Measurements from ENCODE around the gene ABI3BP. TPM values are rescaled to one million over a fixed set of nuclear protein-coding genes. Genes with fewer than 3 reads are reported as not detected.

ABI3BP gene
- total and polyA plus RNA-seq, 5 experiments from 2014 or later, result not detected

DNA sequence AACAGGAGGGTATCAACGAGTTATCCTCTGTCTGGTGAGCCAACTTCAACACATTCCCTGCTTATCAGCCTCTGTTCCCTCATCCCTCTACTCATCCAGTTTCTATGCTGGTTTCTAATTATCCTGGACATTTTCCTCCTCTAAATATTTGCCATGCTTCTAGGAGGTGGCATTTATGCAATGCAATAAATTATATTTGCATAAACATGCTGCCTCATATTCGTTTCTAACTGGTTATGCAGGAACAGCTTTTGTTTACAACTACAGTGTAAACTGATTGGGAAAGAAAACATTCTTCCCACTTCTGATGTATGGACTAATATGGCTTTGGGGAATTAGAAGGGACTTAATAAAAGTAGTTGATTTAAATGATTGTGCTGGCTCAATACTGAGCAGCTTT is 161.6 kb downstream of the ABI3BP start:
- Mint-ChIP-seq H3K27me3 (peaks cover 9 to 35% (median 11%) of the 10 kb centered on the region in 5 donors), H3K9me3 (no peaks in the 10 kb centered on the region), H3K36me3 (no peaks in the 10 kb centered on the region), H3K4me1 (no peaks in the 10 kb centered on the region), H3K27ac (no peak overlapping the region), H3K4me3 (no peak overlapping the region)
- ATAC-seq, result no peak
- POLR2A ChIA-PET, result no interaction called here
- no peak for DNase-seq

DNA sequence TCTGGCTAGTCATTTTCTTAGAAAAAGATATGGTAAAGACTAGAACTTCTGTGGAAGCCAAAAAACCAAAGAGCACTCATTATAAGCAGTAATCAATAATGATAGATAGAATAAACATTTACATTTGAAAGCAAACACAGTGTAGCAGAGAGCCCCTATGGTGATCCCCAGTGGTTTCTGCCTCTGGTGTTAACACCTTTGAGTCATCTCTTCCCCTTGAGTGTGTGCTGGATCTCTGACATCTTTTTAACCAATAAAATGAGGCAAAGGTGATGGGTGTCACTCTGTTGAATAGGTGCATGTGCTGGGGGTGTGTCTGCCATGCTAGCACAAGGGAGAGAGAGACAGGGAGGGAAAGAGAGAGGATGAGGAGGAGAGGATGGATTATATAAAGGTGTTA is 162.3 kb downstream of the ABI3BP start:
- Mint-ChIP-seq H3K27ac (no peak overlapping the region), H3K36me3 (no peaks in the 10 kb centered on the region), H3K27me3 (peaks cover 7 to 37% (median 15%) of the 10 kb centered on the region in 5 donors), H3K4me1 (no peaks in the 10 kb centered on the region), H3K9me3 (no peaks in the 10 kb centered on the region), H3K4me3 (no peak overlapping the region)
- POLR2A ChIA-PET, result no interaction called here
- DNase-seq (no peak), ATAC-seq (no peak)

DNA sequence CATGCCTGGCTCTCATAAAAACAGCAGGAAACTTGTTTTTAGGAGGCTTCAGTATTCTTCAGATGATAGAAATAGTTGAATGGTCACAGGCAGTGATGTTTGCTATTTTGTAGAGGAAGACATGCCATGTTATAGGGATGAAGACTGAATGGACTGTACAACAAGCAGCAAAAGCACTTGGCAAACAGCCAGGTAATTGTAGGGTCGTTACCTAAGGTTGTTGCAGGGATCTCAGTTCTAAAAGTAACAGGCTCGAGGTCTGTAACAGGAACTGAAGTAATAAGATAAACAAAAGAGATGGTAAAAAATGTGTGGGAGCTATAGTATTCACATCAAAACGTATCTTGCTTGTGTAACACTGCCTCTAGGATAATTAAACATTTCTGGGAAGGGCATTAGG is 167.6 kb downstream of the ABI3BP start:
- Mint-ChIP-seq H3K36me3 (no peaks in the 10 kb centered on the region), H3K27ac (no peak overlapping the region)
- ATAC-seq, result no peak

DNA sequence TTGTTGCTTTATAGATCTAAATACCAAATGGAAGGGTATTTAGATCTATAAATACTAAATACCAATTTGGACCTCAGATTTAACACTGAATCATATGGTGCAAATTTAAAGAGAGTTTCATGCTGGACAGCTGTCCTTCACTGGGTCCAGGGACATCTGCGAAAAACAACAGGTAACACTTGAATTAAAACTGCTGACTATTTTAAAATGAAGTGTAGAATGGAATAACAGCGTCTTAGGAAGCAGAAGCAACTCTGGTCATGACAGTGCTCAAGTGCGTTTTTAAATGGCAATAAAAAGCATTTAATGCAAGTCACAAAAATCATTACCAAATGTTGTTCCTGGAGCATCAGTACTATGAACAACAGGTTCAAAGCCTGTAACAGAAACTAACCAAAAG is 177.6 kb downstream of the ABI3BP start:
- Mint-ChIP-seq H3K9me3 (no peaks in the 10 kb centered on the region), H3K4me3 (no peak overlapping the region), H3K27ac (no peak overlapping the region), H3K36me3 (no peaks in the 10 kb centered on the region), H3K27me3 (peaks cover 4 to 18% (median 5%) of the 10 kb centered on the region in 5 donors), H3K4me1 (no peaks in the 10 kb centered on the region)
- POLR2A ChIA-PET, result no interaction called here
- ATAC-seq, result no peak
- no peak for DNase-seq

More for the DNA sequence above, 167.6 kb downstream of the ABI3BP start:
- Mint-ChIP-seq H3K27me3 (peaks cover 5 to 50% (median 15%) of the 10 kb centered on the region in 5 donors), H3K9me3 (no peaks in the 10 kb centered on the region), H3K4me3 (no peak overlapping the region), H3K4me1 (no peaks in the 10 kb centered on the region)
- POLR2A ChIA-PET, result no interaction called here
- no peak for DNase-seq

DNA sequence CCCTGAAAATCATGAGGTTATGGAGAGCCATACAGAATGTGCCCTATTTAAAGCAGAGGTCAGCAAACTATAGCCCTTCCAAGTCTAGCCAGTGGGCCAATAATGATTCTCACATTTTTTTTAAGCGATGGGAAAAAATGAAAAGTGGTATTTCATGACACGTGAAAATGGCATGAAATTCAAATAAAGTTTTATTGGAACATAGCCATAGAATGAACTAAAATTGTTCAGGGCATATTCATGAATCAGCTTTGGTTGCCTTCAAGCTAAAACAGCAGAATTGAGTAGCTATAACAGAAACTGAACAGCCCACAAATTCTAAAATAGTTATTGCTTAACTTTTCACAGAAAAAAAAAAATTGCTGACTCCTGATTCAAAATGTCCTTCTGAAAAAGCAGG is 179.4 kb downstream of the ABI3BP start:
- no peak overlapping the region for H3K4me3 Mint-ChIP-seq
- no peak for DNase-seq
- POLR2A ChIA-PET, result no interaction called here
- no peaks in the 10 kb centered on the region for H3K36me3 Mint-ChIP-seq
- H3K4me1 Mint-ChIP-seq, result no peaks in the 10 kb centered on the region
- H3K9me3 Mint-ChIP-seq, result no peaks in the 10 kb centered on the region
- no peak for ATAC-seq
- H3K27ac Mint-ChIP-seq, result no peak overlapping the region
- H3K27me3 Mint-ChIP-seq, result peaks cover 4 to 21% (median 5%) of the 10 kb centered on the region in 5 donors

DNA sequence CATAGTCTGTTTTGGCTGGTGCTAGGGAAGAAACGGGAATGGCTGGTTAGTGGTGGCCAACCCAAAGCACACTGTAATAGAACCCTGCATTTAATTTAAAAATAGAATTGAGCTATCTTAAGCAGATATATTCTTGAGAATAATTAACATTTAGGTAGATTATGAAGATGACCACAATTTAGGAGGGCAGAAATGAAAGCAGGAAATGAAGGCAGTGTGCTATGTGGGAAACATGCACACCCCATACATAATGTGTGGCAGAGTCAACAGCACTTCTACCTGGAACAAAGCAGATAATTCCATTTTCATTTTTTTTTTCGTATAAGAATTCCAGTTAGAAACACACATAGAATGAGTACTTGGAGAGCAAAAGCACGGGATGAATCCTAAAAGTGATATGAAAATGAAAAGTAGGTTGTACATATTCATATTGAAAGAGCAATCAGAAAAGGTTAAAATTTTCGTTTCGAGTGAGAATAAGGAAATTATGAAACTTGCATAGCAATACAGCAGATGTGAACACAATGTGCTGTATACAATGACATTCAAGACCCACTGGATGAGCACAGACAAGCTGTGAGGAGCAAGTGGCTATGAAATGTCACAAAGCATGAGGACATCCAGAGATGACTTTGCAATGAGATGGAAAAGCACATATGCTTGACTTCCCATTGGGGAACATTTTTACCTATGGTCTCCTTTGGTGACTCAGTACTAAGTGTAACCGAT is 181.3 kb downstream of the ABI3BP start:
- Mint-ChIP-seq H3K4me1 (no peaks in the 10 kb centered on the region), H3K4me3 (no peak overlapping the region), H3K36me3 (no peaks in the 10 kb centered on the region), H3K27ac (no peak overlapping the region), H3K9me3 (no peaks in the 10 kb centered on the region), H3K27me3 (peaks cover 5 to 33% (median 10%) of the 10 kb centered on the region in 5 donors)
- POLR2A ChIA-PET, result no interaction called here
- DNase-seq (no peak), ATAC-seq (no peak)

DNA sequence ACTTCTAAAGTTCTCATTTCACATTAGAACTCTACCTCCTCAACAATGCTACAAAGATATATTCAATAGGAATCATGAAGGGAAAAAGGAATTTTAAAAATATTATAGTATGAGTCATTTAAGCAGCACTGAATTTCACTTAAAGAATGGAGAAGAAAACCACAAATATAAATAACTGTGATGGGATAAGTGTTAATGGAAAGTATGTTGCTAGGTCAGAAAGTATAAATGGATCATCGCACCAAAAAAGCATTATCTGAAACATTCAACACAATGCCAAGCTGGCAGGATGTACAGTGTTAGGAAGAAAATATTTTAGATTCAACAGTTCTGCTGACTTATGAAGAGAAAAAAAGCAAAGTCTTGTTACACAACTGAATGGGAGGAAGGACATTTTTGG is 182.6 kb downstream of the ABI3BP start:
- no peaks in the 10 kb centered on the region for H3K36me3 Mint-ChIP-seq
- ATAC-seq (no peak), DNase-seq (no peak)
- no peak overlapping the region for H3K27ac Mint-ChIP-seq
- no peak overlapping the region for H3K4me3 Mint-ChIP-seq
- POLR2A ChIA-PET, result no interaction called here
- H3K4me1 Mint-ChIP-seq, result no peaks in the 10 kb centered on the region
- no peaks in the 10 kb centered on the region for H3K9me3 Mint-ChIP-seq
- peaks cover 5 to 27% (median 10%) of the 10 kb centered on the region in 5 donors for H3K27me3 Mint-ChIP-seq

DNA sequence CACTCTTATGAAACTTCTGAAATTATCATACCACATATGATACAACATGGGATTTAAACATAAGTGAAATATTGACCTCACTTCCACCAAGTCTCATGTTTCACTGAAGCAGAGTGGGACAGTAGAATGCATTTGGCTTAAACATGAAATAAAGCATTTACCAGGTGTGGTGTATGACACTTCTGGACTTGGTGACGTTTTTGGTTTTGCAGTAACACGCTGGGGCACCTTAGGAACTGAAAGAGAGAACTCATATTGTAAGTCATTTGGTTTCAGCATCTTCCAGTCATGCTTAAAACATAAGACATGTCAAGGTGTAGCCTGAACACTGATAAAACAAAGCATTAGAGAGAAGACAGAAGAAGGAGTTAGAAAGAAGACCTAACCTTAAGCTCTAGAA is 188.6 kb downstream of the ABI3BP start:
- Mint-ChIP-seq H3K4me3 (no peak overlapping the region), H3K27ac (no peak overlapping the region), H3K36me3 (no peaks in the 10 kb centered on the region), H3K27me3 (peaks cover 4 to 29% (median 10%) of the 10 kb centered on the region in 5 donors), H3K4me1 (no peaks in the 10 kb centered on the region), H3K9me3 (no peaks in the 10 kb centered on the region)
- no peak for ATAC-seq
- POLR2A ChIA-PET, result no interaction called here
- no peak for DNase-seq

DNA sequence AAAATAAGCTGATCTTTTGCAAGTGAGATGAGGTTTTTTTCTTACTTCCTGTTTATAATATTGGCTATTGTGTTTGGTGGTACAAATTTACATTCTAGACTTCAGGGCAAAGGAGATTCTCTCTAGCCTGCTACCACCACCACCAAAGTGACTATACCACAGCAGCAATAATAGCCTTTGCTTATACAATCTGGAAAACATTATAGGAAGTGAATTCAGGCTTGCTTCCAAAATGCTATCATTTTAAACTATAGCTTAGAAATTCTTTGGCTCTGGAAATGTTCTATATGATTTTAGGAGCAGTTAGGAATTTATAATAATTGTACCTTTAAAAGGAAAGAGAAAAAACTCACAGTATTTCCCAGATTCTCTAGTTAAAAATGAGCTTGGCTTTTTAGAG is 189.5 kb downstream of the ABI3BP start:
- DNase-seq (no peak), ATAC-seq (no peak)
- H3K36me3 Mint-ChIP-seq, result no peaks in the 10 kb centered on the region
- POLR2A ChIA-PET, result no interaction called here
- no peaks in the 10 kb centered on the region for H3K4me1 Mint-ChIP-seq
- H3K27me3 Mint-ChIP-seq, result peaks cover 4 to 27% (median 8%) of the 10 kb centered on the region in 5 donors
- no peaks in the 10 kb centered on the region for H3K9me3 Mint-ChIP-seq
- H3K4me3 Mint-ChIP-seq, result no peak overlapping the region
- H3K27ac Mint-ChIP-seq, result no peak overlapping the region

DNA sequence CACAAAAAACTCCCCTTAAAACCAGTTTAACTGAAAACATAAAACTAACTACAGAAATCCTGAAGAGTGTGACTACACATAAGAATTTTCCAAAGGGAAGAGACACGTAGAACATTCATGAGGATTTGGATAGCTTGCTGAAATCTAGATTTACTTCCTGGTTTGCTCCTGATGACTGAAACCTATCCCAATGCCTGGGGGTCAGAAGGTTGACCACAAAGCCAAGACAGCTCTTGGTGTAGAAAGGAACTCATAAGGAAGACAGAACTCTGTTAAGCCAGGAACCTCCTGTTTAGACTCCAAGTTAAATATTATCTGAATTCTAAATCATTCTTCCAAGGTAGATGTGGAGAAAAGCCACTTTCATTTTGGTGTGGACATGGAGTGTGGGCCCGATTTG is 191.1 kb downstream of the ABI3BP start:
- ATAC-seq (no peak), DNase-seq (no peak)
- Mint-ChIP-seq H3K36me3 (no peaks in the 10 kb centered on the region), H3K27ac (no peak overlapping the region), H3K9me3 (no peaks in the 10 kb centered on the region), H3K27me3 (peaks cover 2 to 11% (median 3%) of the 10 kb centered on the region in 5 donors), H3K4me3 (no peak overlapping the region), H3K4me1 (no peaks in the 10 kb centered on the region)
- POLR2A ChIA-PET, result no interaction called here

DNA sequence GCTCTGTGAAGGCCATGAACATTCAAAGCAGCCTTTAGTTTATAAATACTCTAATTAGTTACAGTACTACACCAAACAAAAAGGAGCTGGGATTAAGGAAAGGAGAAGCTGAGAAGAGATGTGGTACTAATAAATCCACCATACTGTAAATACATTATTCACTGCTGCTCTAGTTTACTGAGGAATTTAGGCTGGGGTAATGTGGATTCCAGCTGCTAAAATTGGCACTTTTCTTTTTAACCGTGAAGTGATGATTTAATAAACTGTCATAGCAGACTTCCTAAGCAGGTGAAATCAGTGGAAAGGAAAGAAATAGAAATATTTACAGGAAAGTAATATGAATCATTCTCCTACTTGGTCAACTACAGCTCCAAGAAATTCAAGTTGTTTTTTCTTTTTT is 195.2 kb downstream of the ABI3BP start:
- DNase-seq (no peak), ATAC-seq (no peak)
- Mint-ChIP-seq H3K9me3 (no peaks in the 10 kb centered on the region), H3K27me3 (no peaks in the 10 kb centered on the region), H3K4me1 (peaks cover 0 to 6% (median 5%) of the 10 kb centered on the region in 4 donors), H3K4me3 (no peak overlapping the region), H3K27ac (no peak overlapping the region), H3K36me3 (no peaks in the 10 kb centered on the region)
- POLR2A ChIA-PET, result no interaction called here

DNA sequence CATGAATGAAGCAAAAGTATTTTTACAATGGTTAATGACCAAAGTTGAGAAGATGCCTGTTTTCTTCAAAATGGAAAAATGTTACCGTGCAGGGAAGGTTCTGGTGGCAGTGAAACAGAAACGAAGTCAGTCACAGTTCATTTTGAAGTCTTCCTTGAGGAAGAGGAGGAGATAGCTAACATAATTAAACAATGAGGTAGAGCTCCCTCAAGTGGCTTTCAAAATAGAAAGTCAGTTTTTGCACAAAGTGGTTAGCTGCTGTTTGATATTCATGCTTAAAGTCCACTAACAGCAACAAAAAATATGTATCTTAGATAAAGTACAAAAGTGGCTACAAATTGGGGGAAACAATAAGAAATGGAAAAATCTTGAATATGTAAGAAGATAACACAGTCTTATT is 196.7 kb downstream of the ABI3BP start:
- POLR2A ChIA-PET, result no interaction called here
- no peaks in the 10 kb centered on the region for H3K9me3 Mint-ChIP-seq

DNA sequence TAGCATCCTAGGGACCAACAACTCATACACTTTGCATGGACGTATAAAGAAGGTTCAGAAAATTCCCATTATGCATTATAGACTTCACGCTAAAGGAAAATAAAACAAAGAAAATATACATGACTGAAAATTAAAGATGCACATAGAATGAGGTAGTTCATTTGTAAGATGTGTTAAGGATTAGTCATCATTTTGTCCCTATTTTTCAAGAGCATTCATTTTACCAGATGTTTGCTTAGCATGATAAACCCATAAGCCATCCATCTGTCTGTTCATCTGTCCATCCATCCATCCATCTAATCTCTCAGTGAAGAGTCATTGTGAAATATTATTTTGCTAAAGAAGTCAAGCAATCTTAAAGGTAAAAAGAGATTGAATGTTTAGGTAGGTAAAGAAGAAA is 203.6 kb downstream of the ABI3BP start:
- POLR2A ChIA-PET, result no interaction called here
- no peak overlapping the region for H3K27ac Mint-ChIP-seq
- peaks cover 0 to 2% (median 0%) of the 10 kb centered on the region in 5 donors for H3K27me3 Mint-ChIP-seq
- ATAC-seq, result no peak
- H3K4me1 Mint-ChIP-seq, result no peaks in the 10 kb centered on the region
- H3K4me3 Mint-ChIP-seq, result no peak overlapping the region
- H3K9me3 Mint-ChIP-seq, result peaks cover 0 to 11% (median 4%) of the 10 kb centered on the region in 9 donors
- DNase-seq, result no peak
- H3K36me3 Mint-ChIP-seq, result peaks cover 0 to 5% (median 0%) of the 10 kb centered on the region in 3 donors

More for the DNA sequence above, 196.7 kb downstream of the ABI3BP start:
- H3K36me3 Mint-ChIP-seq, result no peaks in the 10 kb centered on the region
- DNase-seq (no peak), ATAC-seq (no peak)
- H3K27me3 Mint-ChIP-seq, result no peaks in the 10 kb centered on the region
- peaks cover 0 to 6% (median 5%) of the 10 kb centered on the region in 4 donors for H3K4me1 Mint-ChIP-seq
- H3K4me3 Mint-ChIP-seq, result peak overlapping the region in 2 of 10 donors; percentile 21 to 45
- H3K27ac Mint-ChIP-seq, result peak overlapping the region in 2 of 10 donors; percentile 13 to 49

DNA sequence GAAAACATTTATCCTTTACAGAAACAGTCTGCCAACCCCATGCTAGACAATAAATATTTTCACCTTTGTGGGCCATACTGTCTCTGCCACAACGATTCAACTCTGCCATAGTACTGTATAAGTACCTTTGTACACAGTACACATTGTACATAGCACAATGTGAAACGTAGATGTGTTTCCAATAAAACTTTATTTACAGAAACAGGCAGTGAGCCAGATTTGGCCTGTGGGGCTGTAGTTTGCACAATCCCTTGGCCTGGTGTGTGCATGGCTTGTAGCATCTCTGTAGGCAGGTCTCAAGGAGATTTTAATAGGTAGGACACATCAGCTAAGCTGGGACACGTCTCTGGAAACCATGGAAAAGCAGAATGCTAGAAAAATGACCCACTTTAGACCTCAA is 209.6 kb downstream of the ABI3BP start:
- DNase-seq (no peak), ATAC-seq (no peak)
- Mint-ChIP-seq H3K36me3 (peaks cover 0 to 5% (median 0%) of the 10 kb centered on the region in 3 donors), H3K4me1 (no peaks in the 10 kb centered on the region), H3K4me3 (no peak overlapping the region), H3K27ac (no peak overlapping the region), H3K27me3 (peaks cover 0 to 2% (median 0%) of the 10 kb centered on the region in 5 donors), H3K9me3 (peaks cover 0 to 14% (median 4%) of the 10 kb centered on the region in 9 donors)
- POLR2A ChIA-PET, result no interaction called here

All from naive thymus-derived CD8-positive, alpha-beta T cell (primary cell).